ENCODE results near the gene RPS26.
"Not testable (repeated sequence)": the region's sequence is repeated elsewhere in the genome, so short reads cannot be mapped to it uniquely, and the experiment has no call there.

The RPS26 gene

DNA sequence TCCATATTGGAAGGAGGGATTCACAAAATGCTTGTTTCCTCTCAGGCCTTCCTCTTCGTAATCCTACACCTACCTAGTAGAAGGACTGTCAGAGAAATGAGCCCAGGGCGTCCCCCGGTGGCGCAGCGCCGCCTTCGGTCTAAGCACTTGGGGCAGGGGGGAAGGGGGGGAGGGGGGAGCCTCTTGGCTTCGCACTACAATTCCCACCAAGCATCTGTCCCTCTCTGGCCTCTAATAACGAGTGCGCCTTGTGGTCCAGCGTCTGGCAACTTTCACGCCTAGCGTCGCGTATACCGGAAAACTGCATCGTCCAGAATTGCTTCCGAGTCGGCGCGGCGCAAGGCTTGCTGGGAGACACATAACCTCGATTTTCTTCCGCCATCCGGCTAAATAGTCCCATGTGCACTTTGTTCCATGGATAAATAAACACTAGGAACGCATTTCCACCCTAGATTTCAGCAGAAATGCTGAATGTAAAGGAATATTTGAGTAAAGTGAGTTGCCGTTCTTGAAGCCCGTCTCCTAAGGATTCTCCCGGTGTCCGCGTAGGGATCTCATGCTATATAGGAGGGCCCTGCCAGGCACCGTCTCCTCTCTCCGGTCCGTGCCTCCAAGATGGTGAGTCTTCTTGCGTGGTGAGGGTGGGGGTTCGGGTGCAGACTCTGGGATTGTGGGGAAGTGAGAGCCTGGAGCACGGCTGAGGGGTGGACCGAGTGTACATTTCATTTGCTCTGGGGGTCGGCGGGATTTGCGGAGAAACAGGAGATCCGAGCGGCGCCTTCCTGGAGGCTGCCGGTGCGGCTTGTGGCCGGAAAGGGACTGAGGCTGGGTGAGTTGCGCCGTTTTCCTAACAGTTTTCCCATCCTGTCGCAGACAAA lies at the start of gene RPS26:
Gene RPS26 (plus strand): TSS at position 367 of the 878 bp plus-strand sequence. CDS start 249 bp downstream, at position 616.
- peak; percentile 87 for DNase-seq (ENCODE audit: low read depth)

DNA sequence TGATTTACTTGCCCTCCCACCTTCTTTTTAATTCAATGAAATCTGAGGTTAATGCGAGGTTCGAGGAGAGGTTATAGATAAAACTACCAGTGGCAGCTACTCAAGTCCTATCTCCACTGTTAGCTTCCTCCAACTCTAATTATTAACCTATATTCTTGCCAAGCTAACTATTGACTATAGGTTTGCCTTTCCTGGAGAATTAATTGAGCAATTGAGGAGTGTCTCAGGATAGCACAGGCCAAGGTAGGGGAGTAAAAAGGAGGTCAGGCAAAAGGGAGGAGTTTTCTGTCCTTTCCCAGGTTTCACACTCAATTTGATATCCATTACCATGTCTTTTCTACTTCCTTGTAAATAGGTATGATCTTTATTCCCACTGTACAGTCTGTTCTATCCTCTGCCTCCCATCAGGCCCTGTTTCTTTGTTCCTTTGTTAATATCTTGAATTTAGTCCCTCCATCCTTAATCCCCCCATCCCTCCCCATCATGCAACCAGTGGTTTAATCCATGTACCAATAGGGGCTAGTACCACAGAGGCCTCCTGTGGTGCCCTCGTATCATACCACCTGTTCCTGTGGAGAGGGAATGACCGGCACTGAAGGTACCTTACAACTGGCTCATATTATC lies 48.4 kb upstream of the RPS26 start:
- no peak for DNase-seq (ENCODE audit: low read depth)

DNA sequence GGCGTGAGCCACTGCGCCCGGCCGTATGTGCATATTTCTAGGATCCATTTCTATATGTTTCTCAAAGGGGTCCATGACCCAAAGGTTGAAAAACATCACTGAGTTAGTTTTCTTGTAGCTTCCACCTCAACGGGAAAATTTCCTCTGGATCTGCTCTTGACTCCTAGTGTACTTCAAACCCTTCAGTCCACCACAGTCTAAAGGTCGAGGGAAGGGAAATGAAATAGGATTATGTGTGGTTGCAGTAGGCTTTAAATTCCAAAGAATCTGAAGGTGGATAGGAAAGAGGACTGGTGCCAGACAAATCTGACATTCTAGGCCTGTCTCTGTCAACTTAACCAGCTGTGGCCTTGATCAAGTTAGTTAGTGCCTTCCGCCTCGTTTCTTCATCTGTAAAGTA lies 46.4 kb upstream of the RPS26 start:
- DNase-seq (ENCODE audit: low read depth) = no peak

DNA sequence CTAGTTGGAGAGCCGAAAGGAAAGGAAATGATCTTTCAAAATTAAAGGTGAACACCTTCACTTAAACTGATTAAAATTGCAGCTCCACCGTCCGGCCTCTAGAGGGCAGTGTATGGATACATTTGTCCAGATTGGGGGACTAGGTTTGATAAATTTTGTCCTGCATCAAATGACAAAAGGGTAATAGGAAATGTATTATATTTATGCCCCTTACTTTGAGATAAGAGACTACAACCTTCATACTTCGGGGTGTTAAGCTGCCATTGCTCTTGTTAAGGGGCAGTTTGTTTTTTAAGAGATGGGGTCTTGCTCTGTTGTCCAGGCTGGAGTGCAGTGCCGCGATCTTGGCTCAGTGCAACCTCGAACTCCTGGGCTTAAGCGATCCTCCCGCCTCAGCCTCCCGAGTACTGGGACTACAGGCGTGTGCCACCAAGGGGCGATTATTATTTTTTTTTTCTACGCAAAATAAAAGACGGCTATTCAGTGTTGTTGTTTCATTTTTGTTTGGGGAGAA lies 45.5 kb upstream of the RPS26 start:
- DNase-seq (ENCODE audit: low read depth) = peak; percentile 39

DNA sequence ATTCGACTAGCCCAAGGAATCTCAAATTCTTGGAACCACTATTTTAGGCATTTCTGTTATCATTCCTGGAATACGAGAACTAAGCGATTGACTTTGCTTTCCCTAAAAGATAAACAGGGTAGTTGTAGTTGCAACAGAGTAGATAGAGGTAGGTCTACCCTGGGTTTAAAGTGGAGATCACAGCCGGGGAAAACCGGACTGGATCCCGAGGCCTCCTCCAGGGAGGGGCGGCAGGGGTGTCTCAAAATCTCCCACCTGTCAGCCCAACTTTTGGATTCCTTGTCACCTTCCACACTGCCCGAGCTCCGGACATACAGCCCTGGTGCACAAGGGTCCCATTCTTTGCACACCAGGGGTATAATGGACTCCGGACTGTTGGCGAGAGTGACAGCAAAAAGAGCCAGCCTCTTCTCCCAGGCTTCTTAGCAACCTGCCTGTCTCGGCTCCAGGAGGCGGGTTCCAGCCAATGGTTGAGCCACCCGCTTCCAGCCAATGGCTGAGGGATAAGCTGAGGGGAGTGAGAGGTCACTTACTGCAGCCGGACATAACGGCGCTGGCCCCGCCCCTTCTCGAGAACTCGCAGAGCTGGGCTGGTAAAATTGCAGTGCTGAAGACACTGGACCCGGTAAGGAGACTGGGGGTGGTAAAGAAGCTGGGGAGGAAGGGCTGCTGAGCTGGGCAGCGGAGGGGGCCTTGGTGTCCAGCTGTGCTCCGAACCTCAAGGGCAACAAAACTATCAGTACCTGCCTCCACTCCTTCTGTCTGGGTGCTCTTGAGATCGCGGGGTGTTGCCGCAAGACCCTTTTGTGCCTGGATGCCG lies 44.8 kb upstream of the RPS26 start, which contains the start of gene SUOX:
Gene SUOX (plus strand): TSS at position 562 of the 820 bp plus-strand sequence. CDS start 4,946 bp downstream, outside the sequence.
- DNase-seq (ENCODE audit: low read depth) = no peak

DNA sequence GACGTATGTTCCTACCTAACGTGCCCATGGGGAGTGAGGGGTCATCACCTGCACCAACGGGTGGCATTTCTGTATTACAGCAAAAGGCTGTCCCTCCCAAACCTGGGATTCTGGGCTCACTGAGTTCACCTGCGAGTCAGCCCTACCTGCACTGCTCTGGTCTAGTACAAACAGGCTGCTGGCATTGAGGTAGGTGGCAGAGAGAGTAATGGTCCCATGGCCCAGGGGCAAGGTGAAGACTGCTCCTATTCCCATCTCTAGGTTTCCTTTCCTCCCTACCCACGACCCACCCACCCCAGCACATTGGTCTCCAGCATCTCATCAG lies 44.2 kb upstream of the RPS26 start:
- DNase-seq (ENCODE audit: low read depth) = no peak

DNA sequence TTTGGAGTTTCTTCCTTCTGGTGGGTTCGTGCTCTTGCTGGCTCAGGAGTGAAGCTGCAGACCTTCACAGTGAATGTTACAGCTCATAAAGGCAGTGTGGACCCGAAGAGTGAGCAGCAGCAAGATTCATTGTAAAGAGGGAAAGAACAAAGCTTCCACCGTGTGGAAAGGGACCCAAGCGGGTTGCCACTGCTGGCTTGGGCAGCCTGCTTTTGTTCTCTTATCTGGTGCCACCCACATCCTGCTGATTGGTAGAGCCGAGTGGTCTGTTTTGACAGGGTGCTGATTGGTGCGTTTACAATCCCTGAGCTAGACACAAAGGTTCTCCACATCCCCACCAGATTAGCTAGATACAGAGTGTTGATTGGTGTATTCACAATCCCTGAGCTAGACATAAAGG lies 42.2 kb upstream of the RPS26 start:
- DNase-seq (ENCODE audit: low read depth) = not testable (repeated sequence)

DNA sequence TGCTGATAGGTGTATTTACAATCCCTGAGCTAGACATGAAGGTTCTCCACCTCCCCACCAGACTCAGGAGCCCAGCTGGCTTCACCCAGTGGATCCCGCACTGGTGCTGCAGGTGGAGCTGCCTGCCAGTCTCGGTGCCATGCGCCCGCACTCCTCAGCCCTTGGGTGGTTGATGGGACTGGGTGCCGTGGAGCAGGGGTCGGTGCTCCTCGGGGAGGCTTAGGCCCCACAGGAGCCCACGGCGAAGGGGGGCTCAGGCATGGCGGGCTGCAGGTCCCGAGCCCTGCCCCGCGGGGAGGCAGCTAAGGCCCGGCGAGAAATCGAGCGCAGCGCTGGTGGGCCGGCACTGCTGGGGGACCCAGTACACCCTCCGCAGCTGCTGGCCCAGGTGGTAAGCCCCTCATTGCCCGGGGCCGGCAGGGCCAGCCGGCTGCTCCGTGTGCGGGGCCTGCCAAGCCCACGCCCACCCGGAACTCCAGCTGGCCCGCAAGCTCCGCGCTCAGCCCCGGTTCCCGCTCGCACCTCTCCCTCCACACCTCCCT lies 41.6 kb upstream of the RPS26 start:
- not testable (repeated sequence) for DNase-seq (ENCODE audit: low read depth)

DNA sequence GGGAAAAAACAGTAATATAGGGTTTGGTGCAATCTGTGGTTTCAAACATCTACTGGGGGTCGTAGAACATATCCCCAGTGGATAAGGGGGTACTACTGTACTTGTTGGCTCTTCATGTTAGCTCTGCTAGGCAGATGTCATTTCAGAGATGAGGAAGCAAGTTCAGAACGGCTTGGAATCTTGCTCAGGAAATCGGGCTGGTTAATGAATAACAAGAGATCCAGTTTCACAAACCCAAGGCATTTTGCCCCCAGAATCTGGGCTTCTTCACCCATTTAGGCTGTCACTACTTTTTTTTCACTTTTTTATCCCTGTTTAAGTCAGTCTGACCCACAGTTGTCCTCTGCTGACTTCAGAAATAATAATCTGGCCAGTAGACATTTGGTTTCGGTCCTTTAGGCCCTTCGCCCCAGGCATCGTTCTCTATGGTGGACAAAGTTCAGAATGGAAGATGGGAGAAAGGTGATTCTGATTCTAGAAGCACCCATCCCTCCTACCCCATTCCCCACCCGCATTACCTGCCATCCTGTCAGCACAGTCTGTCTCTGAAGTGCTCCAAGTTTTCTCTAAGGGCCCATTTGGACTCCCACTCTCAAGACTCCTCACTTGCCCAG lies 40.1 kb upstream of the RPS26 start:
- DNase-seq (ENCODE audit: low read depth) = no peak

DNA sequence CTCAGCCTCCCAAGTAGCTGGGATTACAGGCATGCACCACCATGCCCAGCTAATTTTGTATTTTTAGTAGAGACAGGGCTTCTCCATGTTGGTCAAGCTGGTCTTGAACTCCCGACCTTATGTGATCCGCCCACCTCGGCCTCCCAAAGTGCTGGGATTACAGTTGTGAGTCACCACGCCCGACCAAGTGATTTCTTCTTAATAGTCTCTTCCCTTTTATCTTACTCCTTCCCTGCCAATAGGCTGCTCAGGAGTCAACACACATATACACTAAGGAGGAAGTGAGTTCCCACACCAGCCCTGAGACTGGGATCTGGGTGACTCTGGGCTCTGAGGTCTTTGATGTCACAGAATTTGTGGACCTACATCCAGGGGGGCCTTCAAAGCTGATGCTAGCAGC lies 38.3 kb upstream of the RPS26 start:
- not testable (repeated sequence) for DNase-seq (ENCODE audit: low read depth)

DNA sequence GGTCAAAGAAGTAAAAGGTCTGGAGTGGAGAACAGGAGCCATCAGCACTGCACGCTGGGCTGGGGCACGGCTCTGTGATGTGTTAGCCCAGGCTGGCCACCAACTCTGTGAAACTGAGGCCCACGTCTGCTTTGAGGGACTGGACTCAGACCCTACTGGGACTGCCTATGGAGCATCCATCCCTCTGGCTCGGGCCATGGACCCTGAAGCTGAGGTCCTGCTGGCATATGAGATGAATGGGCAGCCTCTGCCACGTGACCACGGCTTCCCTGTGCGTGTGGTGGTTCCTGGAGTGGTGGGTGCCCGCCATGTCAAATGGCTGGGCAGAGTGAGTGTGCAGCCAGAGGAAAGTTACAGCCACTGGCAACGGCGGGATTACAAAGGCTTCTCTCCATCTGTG lies 37.5 kb upstream of the RPS26 start:
- no peak for DNase-seq (ENCODE audit: low read depth)

DNA sequence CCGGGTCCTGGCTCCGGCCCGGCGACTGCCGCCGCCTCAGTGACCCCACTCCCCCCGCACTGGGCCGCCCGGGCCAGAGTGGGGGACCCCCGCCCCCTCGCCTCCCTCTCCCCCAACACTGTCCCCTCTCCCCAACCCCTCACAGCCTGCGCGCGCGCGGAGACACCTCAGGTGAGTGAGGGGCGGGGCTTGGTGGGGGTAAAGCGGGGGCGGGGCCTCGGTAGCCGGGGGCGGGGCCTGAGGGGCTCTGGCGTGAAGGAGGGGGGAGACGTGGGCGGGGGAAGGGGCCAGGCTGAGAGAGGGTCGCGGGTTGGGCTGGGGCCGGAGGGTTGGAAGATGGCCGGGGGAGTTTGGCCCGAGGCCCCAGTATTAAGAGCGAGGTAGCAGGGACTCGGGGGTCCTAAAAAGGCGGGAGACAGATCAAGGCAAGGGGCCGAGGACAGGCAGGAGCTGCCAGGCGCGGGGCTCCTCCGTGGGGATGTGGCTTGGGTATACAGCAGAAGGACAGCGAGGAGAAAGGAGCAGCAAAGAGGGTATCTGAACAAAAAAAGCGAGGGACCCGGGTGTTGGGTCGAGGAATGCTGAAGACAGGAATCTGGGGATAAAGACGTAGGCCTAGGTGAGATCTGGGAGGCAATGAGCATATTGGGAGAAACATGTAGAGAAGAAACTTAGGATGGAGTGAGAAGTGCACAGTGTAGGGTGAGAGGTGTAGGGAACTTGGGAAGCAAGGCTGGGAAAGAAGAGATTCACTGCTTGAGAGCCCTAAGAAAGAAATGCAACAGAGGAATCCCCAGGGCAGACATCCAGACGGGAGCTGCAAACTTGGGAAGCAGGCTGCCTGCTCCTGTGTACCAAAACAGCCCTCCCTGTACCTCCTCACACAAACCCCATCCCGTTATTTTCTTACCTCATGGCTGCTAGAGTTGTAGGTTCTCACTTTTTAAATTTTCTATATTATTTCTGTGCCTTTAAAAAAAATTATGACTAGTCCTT lies 33.9 kb upstream of the RPS26 start:
- DNase-seq (ENCODE audit: low read depth) = peak; percentile 56

DNA sequence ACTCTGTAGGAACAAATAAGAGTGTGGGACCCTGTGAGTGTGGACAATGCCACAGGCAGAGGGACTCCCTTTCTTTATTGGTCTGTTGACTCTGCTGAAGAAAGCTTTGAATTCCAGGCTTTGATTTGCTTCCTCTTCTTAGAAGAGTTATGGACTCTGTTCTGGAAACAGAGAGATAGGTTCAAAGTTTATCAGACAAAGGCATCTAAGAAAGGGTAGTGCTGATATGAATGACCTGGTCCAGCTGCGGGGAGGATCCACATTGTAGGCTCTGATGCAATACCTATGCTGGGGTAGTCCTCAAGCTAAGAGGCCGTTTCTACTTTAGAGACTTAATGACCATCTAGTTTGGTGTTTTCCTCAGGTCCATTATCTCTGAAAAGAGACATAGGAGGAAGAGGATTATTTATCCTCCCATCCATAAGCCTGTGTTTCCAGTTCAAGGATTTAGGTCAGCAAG lies 31.6 kb upstream of the RPS26 start:
- DNase-seq (ENCODE audit: low read depth) = no peak

DNA sequence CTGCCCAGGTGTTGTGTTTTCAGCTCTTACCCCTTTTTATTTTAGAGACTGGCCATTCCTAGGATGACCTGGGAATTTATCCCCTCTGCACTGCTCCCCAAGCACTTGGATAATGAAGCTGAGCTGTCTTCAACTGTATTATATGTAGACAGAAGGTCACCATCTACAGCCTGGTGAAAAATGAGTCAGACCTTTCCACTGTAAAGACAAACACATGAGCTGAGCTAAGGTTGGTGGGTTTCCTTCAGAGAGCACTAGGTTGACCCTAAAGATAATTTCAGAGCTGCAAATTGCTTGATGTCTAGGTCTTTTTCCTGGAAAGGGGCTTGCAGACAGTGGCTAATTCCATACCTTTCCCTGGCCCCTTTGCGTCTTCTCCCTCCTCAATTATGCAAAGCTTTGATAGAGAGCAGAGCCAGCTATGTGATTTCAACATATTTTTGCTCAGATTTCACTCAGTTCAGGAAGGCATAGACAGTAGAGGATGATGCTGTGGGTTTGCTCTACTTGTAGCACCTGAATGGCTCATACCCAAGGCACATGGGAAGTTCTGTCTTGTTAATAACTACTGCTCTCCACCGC lies 30.1 kb upstream of the RPS26 start:
- DNase-seq (ENCODE audit: low read depth) = no peak

DNA sequence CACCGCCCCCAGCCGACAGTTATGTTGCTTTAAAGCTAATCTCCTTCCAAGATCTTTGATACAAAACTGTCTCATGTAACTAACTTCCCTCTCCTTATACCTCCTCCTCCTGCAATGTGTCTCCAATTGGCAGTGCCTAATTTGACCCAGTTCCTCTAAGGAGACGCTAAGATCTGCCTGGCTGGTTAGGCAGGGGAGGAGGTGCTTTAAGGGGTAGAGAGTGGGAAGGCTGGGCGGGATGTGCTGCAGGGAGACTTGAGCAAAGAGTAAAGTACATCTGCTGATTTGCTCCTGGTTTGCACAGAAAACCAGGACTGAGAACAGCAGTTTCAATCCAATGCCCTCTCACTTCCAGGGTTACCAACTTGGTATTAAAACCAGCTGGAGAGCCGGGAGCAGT lies 28.2 kb upstream of the RPS26 start:
- DNase-seq (ENCODE audit: low read depth) = no peak

DNA sequence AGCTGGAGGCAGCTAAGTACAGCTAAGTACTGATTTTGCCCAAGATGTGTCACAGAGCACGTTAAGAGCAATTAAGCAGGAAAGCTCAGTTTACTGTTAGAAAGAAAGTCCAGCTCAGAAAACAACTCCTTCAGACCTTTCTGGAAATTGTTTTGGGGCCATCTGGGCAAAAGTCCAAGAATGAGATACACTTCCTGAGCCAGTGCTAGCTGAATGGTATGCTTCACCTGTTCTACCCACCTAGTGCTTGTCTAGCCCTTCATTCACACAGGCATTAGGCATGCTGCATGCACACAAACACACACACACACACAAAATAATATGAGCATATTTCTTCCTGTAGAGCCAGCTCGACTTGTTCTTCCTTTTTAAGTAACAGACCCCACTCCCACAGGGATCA lies 27.5 kb upstream of the RPS26 start:
- DNase-seq (ENCODE audit: low read depth) = no peak

DNA sequence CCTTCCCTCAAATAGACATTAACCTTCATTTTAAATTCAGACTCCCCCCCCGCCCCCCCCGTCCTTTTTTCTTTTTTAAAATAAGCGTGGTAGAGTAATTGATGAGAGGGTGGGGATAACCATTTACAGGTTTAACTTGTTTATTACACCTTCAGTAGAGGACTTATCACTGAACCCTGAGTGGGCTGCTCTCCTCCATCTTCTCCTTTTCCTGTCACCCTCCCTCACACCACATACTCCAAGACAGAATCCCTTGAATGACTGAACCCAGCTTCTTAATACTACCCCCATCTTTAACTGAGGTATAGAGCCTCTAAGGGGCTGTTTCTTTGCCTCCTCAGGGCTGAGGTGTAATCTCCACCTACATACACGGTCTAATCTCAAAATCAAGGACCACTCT lies 24.5 kb upstream of the RPS26 start:
- no peak for DNase-seq (ENCODE audit: low read depth)

DNA sequence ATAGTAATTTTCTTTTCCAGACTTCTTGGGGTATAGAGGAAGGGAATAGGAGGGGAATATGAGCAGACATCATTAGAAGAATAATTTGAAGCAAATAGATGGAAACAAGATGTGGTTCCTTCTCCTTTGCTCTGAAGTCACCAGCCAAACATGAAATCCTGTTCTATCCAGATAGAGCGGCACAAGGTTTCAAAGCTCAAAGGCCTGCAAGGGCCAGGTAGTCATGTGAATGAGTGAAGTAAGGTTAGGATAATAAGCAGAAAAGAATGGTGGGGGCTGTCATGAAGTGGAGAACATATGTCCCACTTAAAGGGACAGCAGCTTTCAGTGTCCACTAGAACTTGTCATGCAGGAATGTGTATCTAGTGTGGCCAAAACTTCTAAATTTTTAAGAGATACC lies 23.4 kb upstream of the RPS26 start:
- no peak for DNase-seq (ENCODE audit: low read depth)

DNA sequence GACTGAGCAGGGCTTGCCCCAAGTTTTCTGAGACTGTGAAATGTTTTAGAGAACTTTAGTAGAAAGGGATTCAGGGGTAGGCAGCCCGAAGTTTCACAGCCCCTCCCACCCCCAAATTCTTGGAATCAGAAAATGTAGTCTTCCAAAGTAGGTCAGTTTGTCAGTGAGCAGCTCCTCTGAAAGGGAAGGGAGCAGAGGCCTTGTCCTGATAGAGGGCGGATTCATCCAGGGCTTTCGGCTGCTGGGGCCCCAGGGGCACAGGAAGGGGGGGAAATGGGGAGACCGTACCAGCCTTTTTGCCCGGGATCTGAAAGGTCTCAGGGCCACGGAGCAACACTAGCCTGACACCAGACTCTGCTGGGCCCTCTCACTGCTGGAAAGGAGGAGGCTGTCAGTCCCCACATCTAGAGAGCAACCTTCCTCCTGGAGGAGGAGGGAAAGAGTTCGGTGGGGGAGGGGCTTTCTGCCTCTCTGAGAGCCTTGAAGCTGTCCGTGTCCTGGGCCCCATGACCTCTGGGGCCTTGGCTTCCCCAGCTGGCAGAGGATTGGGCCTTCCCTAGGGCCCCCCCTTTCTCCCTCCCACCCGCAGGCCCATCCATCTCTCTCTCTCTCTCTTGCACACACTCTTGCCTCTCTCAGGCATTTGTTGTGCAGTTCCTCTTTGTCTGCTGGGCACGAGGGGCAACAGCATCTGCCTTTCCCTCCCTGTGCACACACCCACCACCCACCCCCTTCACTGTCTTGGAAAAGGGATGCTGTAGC lies 21.1 kb upstream of the RPS26 start, which contains the start of gene IKZF4:
Gene IKZF4 (plus strand): TSS at position 621 of the 762 bp plus-strand sequence. CDS start 451 bp downstream, outside the sequence.
- DNase-seq (ENCODE audit: low read depth) = no peak

Measured in activated T-helper 1 cell treated with Interleukin-2 at 50 U/mL for 16 hours (primary cell).